Left ventricle myocardium inferior (tissue), 1 donor: ENCODE measurements around the gene POU2F3. TPM values are rescaled to one million over a fixed set of nuclear protein-coding genes. Genes with fewer than 3 reads are reported as not detected.

Source experiments
- DNase-seq: peaks from one replicate; pipeline ENCODE4 v3.0.0-alpha.2; 2020
- H3K27ac ChIP-seq: fragments of 200-600 bp; replicated peaks from 2 replicates; pipeline ENCODE4 v1.8.0; 2021
- H3K27me3 ChIP-seq: fragments of 200-600 bp; 2 replicates; pipeline ENCODE4 v1.8.0; 2021; ENCODE audit warnings: low read depth
- H3K36me3 ChIP-seq: fragments of 200-600 bp; 2 replicates; pipeline ENCODE4 v1.8.0; 2021
- H3K4me1 ChIP-seq: fragments of 200-600 bp; 2 replicates; pipeline ENCODE4 v1.8.0; 2021
- H3K4me3 ChIP-seq: fragments of 200-600 bp; 2 replicates; pipeline ENCODE4 v1.8.0; 2021; ENCODE audit warnings: mild to moderate bottlenecking, moderate library complexity
- H3K9me3 ChIP-seq: fragments of 200-600 bp; replicated peaks from 2 replicates; pipeline ENCODE4 v1.8.0; 2021
- intact Hi-C: fragments of 100-400 bp; cut with micrococcal nuclease; formaldehyde crosslinking; loops from one replicate; pipeline ENCODE4 v1.11.0; 2022
- total RNA-seq: library from RNA; stranded (reverse); fragmentation: NEBNext Ultra II Directional; extraction: Animal tissue kit (Norgen Biotek cat#: 25700); gene quantifications from one replicate; pipeline ENCODE4 v1.2.1, GENCODE V29; 2021
- TF ChIP-seq, protein P1 (sequence below): fragments of 200-600 bp; IDR thresholded peaks from 2 replicates; pipeline ENCODE4 v1.8.0; 2021; ENCODE audit warnings: antibody characterized with exemption, mild to moderate bottlenecking, borderline replicate concordance
- donor health status: DM: no; HTN: yes; CAD: no; lungs with severe emphysema.

Gene POU2F3
- total RNA-seq, 1 donor from 2014 or later: not detected

DNA sequence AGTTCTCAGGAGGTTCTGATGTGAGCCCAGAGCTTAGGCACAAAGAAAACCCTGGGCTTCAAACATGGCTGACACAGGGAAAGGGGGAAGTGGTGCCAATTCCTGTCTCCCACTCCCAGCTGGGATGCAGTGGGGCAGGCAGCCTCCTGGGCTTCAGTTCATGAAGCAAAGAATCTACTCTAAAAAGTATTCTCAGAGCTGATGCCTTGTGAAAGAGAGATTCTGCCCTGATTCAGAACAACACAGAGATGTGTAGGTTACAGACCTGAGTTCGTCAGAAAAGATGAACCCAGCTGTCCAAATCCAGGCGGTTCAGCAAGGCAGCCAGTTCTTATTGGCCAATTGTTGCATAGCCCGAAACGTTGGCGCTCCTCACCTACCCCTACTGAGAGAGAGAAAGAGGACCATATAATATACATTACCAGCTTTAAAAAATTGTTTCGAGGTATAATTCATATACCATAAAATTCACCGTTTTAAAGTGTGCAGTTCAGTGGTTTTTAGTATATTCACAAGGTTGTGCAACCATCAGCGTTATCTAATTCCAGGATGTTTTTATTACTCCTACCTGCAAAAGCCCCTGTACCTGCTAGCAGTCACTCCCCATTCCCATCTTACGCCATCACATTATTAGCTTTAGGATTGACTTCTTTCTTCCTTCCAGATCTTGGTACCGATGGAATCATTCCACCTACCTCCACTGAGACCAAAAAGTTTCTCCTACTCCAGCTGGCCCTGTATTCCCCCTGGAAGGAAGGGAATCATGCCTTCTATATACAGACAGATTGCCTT is 77.9 kb downstream of the POU2F3 start:
- DNase-seq: no peak
- Histone ChIP-seq H3K4me1 (peaks cover 41% of the 10 kb centered on the region), H3K27ac (peak overlapping the region; percentile 72), H3K4me3 (no peak overlapping the region), H3K27me3 (no peaks in the 10 kb centered on the region), H3K9me3 (no peaks in the 10 kb centered on the region), H3K36me3 (no peaks in the 10 kb centered on the region)
- intact Hi-C loops: no loop called here
- TF ChIP-seq, protein P1, sequence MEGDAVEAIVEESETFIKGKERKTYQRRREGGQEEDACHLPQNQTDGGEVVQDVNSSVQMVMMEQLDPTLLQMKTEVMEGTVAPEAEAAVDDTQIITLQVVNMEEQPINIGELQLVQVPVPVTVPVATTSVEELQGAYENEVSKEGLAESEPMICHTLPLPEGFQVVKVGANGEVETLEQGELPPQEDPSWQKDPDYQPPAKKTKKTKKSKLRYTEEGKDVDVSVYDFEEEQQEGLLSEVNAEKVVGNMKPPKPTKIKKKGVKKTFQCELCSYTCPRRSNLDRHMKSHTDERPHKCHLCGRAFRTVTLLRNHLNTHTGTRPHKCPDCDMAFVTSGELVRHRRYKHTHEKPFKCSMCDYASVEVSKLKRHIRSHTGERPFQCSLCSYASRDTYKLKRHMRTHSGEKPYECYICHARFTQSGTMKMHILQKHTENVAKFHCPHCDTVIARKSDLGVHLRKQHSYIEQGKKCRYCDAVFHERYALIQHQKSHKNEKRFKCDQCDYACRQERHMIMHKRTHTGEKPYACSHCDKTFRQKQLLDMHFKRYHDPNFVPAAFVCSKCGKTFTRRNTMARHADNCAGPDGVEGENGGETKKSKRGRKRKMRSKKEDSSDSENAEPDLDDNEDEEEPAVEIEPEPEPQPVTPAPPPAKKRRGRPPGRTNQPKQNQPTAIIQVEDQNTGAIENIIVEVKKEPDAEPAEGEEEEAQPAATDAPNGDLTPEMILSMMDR: no peak

DNA sequence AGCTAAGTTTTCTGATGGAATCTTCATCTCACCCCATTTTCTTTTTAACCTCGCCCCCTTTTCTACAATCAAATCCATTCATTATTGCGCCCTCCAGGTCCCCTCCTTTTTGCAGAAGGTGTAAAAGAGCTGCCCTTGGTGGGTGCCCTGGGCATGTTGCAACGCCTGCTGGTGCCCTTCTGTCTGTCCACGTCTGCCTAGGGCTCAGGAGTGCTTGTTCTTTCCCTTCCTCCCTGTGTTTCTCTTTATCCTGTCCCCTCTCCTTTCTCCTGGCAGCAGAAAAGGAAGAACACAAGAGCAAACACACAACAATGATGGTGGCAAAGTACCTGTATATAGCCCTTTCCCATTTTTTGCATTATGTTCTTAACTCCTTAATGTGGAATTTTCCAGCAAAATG is 79.0 kb downstream of the POU2F3 start:
- Histone ChIP-seq H3K4me1 (peaks cover 41% of the 10 kb centered on the region), H3K4me3 (no peak overlapping the region), H3K27ac (no peak overlapping the region), H3K9me3 (no peaks in the 10 kb centered on the region), H3K36me3 (no peaks in the 10 kb centered on the region), H3K27me3 (no peaks in the 10 kb centered on the region)
- TF ChIP-seq, protein P1: no peak
- intact Hi-C loops: no loop called here
- no peak for DNase-seq

DNA sequence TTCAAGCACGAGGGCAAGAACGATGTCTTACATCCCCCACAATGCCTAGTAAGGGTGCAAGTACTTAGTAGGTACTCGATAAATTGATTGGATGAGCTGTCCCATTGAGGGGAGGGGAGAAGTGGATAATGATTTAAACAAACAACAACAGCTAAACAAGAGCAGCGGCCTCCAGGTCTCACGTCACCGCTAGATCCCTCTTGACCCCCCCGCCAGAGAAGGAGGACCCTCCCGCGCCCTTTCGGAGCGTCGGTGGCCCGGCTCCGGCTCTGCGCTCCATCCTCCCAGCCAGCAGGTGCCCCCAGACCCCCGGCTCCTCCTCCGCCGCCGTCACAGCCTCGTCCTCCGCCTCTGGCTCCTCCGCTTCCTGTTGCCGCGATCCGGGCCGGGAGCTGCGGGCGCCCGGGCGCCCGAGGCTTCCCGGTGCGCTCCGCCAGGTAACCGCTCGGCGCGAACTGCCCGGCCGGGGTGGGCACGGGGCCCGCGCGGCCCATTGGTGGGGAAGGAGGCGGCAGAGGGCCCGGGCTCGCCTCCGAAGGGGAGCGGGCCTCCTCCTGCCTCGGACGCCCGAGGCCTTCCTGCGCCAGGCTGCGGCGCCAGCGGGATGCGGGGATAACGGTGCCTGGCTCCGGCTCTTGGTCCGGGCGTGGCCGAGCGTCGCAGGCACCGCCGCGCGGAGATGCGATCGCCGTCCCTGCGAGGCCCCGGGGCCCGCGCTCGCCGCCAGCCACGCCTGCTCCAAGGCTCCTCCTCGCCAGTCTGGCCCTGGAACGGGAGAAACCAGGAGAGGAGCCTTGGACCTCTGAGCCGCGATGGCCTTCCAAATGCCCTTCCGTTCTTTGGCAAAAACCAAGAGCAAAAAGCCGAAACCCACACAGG is 85.2 kb downstream of the POU2F3 start, which contains the start of gene TLCD5:
Gene TLCD5 (plus strand): TSS at position 368 of the 879 bp plus-strand sequence. CDS start 2,143 bp downstream, outside the sequence.
- Histone ChIP-seq H3K9me3 (no peaks in the 10 kb centered on the region), H3K4me3 (peak within 1 kb of the TSS; percentile 95), H3K4me1 (peaks cover 46% of the 10 kb centered on the region), H3K27ac (peak within 1 kb of the TSS; percentile 97), H3K36me3 (peaks cover 5% of the 10 kb centered on the region), H3K27me3 (no peaks in the 10 kb centered on the region)
- TF ChIP-seq, protein P1: peak; percentile 20
- intact Hi-C loops: no loop called here
- peak; percentile 70 for DNase-seq

DNA sequence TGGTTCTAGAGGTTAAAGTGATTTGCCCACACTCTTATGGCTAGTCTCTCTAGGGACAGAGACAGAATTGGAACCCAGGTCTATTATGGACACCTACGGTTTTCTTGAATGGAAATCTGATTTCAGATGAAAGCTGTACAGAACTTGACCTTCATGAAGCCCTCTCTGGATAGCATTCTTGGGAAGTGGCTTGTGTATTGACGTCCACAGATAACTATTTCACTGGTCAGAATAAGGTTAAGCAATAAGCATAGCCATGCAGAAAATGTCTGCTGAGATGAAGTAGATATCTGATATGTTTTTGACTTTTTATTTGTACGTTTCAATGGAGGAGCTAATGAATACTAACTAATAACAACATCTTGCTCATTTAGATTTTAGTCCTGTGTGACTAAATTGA is 86.3 kb downstream of the POU2F3 start:
- intact Hi-C loops: no loop called here
- no peaks in the 10 kb centered on the region for H3K9me3 ChIP-seq
- TF ChIP-seq, protein P1: no peak
- DNase-seq: no peak
- peak overlapping the region; percentile 95 for H3K4me3 ChIP-seq
- peak overlapping the region; percentile 97 for H3K27ac ChIP-seq
- H3K4me1 ChIP-seq: peaks cover 56% of the 10 kb centered on the region
- H3K36me3 ChIP-seq: peaks cover 14% of the 10 kb centered on the region
- H3K27me3 ChIP-seq: no peaks in the 10 kb centered on the region

DNA sequence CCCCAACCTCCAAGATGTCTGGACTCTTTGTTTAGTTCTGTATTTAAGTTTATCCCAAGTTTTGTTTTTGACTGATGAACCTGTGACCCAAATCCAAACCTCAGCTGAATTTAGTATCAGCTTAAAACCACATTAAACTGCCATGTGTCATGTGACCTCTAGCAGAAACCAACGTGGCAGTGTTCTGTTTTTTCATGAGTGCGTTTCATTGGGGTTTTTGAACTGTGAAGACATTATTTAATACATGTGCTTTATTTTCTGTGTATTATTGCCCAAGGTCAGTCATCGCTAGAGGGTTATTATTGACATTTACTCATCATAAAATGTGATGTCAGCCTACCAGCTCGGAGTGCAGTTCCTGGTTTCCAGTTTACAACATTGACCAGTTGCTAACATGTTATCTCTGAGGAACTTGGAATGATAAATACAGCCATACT is 86.9 kb downstream of the POU2F3 start:
- Histone ChIP-seq H3K27ac (peak overlapping the region; percentile 97), H3K36me3 (peaks cover 14% of the 10 kb centered on the region)

More for the DNA sequence above, 86.9 kb downstream of the POU2F3 start:
- no peak for DNase-seq
- Histone ChIP-seq H3K27me3 (no peaks in the 10 kb centered on the region), H3K9me3 (no peaks in the 10 kb centered on the region), H3K4me3 (peak overlapping the region; percentile 95), H3K4me1 (peaks cover 63% of the 10 kb centered on the region)
- TF ChIP-seq, protein P1: no peak
- intact Hi-C loops: no loop called here
